HG03045 (cell line): ENCODE measurements around the gene MB.

Experiments used
- ATAC-seq: cut with Tn5 transposase; IDR thresholded peaks from one replicate; pipeline ENCODE4 v1.9.1; 2021; ENCODE audit warnings: mild to moderate bottlenecking, moderate library complexity; ENCODE audit not compliant: unreplicated experiment

MB gene

GRCh38 chr22:35618427-35619223, 1.5 kb upstream of the MB start:
- ATAC-seq, result no peak

GRCh38 chr22:35616043-35616442, 1.1 kb downstream of the MB start:
- no peak for ATAC-seq

GRCh38 chr22:35615156-35615555, 2.0 kb downstream of the MB start:
- no peak for ATAC-seq

- ATAC-seq, result no peak
Measured at GRCh38 chr22:35614404-35614803, 2.7 kb downstream of the MB start.

- no peak for ATAC-seq
Measured at GRCh38 chr22:35612903-35613302, 4.2 kb downstream of the MB start.

GRCh38 chr22:35611891-35612576, 5.1 kb downstream of the MB start:
- no peak for ATAC-seq

GRCh38 chr22:35611200-35611890, 5.8 kb downstream of the MB start:
- no peak for ATAC-seq

GRCh38 chr22:35610741-35611140, 6.4 kb downstream of the MB start:
- no peak for ATAC-seq

- ATAC-seq, result no peak
Measured at GRCh38 chr22:35609761-35610160, 7.4 kb downstream of the MB start.

- no peak for ATAC-seq
Measured at GRCh38 chr22:35609261-35609660, 7.9 kb downstream of the MB start.

- no peak for ATAC-seq
Measured at GRCh38 chr22:35608088-35608487, 9.0 kb downstream of the MB start.

- ATAC-seq, result no peak
Measured at GRCh38 chr22:35606916-35607315, 10.2 kb downstream of the MB start.

GRCh38 chr22:35605851-35606481, 11.2 kb downstream of the MB start:
- ATAC-seq, result no peak

GRCh38 chr22:35605369-35605680, 11.8 kb downstream of the MB start:
- no peak for ATAC-seq

GRCh38 chr22:35604621-35605368, 12.3 kb downstream of the MB start:
- no peak for ATAC-seq

- no peak for ATAC-seq
Measured at GRCh38 chr22:35601743-35602615, 15.2 kb downstream of the MB start.

- ATAC-seq, result no peak
Measured at GRCh38 chr22:35601013-35601580, 16.0 kb downstream of the MB start.

- ATAC-seq, result no peak
Measured at GRCh38 chr22:35600476-35600875, 16.7 kb downstream of the MB start.

- ATAC-seq, result no peak
Measured at GRCh38 chr22:35599364-35599763, 17.8 kb downstream of the MB start.

GRCh38 chr22:35598396-35598710, 18.8 kb downstream of the MB start:
- ATAC-seq, result no peak
